K562 (cell line): ENCODE results near the gene MPI. TPM values are rescaled to one million over a fixed set of nuclear protein-coding genes. Genes with fewer than 3 reads are reported as not detected.

Source experiments
- ARHGAP35 ChIP-seq: fragments of 450-650 bp; IDR thresholded peaks from 2 replicates; pipeline ENCODE4 v1.6.1; 2018; ENCODE audit not compliant: partially characterized antibody
- CBX1 ChIP-seq: sonication (generic); IDR thresholded peaks from 2 replicates; pipeline ENCODE4 v1.6.1; 2016; ENCODE audit warnings: antibody characterized with exemption, low read depth, mild to moderate bottlenecking
- CEBPB ChIP-seq: fragments of 450-650 bp; IDR thresholded peaks from 2 replicates; pipeline ENCODE4 v1.6.1; 2016; ENCODE audit warnings: missing genetic modification characterization, missing compliant biosample characterization
- E2F8 ChIP-seq: fragments of 450-650 bp; IDR thresholded peaks from 2 replicates; pipeline ENCODE4 v1.7.1; 2018; ENCODE audit warnings: mild to moderate bottlenecking, low read depth; ENCODE audit not compliant: partially characterized antibody
- KDM4B ChIP-seq, 2 experiments: fragments of 450-650 bp in 1 of 2; sonication (generic) in 1 of 2; IDR thresholded peaks; 2 replicates each; pipeline ENCODE4 v1.6.1; 2016 to 2017; ENCODE audit warnings: borderline replicate concordance in 2 of 2, antibody characterized with exemption in 1 of 2, low read depth in 1 of 2, mild to moderate bottlenecking in 1 of 2
- MCM2 ChIP-seq: fragments of 450-650 bp; IDR thresholded peaks from 2 replicates; pipeline ENCODE4 v1.6.1; 2017; ENCODE audit warnings: low read depth, mild to moderate bottlenecking
- MTA2 ChIP-seq: fragments of 450-650 bp; IDR thresholded peaks from 2 replicates; pipeline ENCODE4 v1.6.1; 2016; ENCODE audit warnings: low read depth
- NFATC3 ChIP-seq: fragments of 450-650 bp; IDR thresholded peaks from 2 replicates; pipeline ENCODE4 v1.6.1; 2017; ENCODE audit warnings: mild to moderate bottlenecking
- NFIC ChIP-seq: fragments of 450-650 bp; IDR thresholded peaks from 2 replicates; pipeline ENCODE4 v1.6.1; 2017; ENCODE audit warnings: mild to moderate bottlenecking, inconsistent platforms
- RB1 ChIP-seq: fragments of 450-650 bp; IDR thresholded peaks from 2 replicates; pipeline ENCODE4 v1.6.1; 2017; ENCODE audit warnings: low read depth, mild to moderate bottlenecking
- SAFB2 ChIP-seq: fragments of 200-400 bp; formaldehyde crosslinking; IDR thresholded peaks from 2 replicates; pipeline ENCODE4 v1.6.1; 2018; ENCODE audit warnings: borderline replicate concordance, low read length, low read depth, moderate library complexity; ENCODE audit not compliant: severe bottlenecking
- U2AF2 ChIP-seq: fragments of 200-400 bp; formaldehyde crosslinking; optimal IDR thresholded peaks from 2 replicates; pipeline ENCODE3; 2017; ENCODE audit warnings: low read depth, mild to moderate bottlenecking, low read length
- UBTF ChIP-seq, 2 experiments: IDR thresholded peaks; 2 replicates each; pipeline ENCODE4 v1.6.1; 2012; ENCODE audit warnings: improper control_type of control experiment in 2 of 2, low read depth in 2 of 2, low read length in 2 of 2, borderline replicate concordance in 1 of 2
- ZNF354B ChIP-seq: fragments of 250-450 bp; sonication (Bioruptor Pico); IDR thresholded peaks from 2 replicates; pipeline ENCODE4 v1.4.0; 2020
- polyA plus RNA-seq, 8 experiments: library from polyadenylated mRNA; depleted of rRNA in 4 of 8; stranded (reverse) in 5 of 8; unstranded in 3 of 8; fragments of >200 nt; fragmentation: Nextera tagmentation in 2 of 8; fragmentation: Illumina TruSeq in 1 of 8; extraction: Ambion mirVana in 2 of 8; extraction: Trizol in 1 of 8; gene quantifications; 2 replicates each; pipeline versions ENCODE4 v1.2.1 to v1.2.3, GENCODE V29; 2011 to 2014; ENCODE audit warnings: inconsistent platforms in 1 of 8, missing spikeins in 1 of 8
- total RNA-seq, 7 experiments: library from RNA; depleted of rRNA in 6 of 7; stranded (reverse); fragments of >200 nt in 6 of 7; fragmentation: Illumina TruSeq in 2 of 7; extraction: Trizol in 2 of 7; gene quantifications; 2 replicates each; pipeline versions ENCODE4 v1.2.1 to v1.2.3, GENCODE V29; 2011 to 2021; ENCODE audit warnings: low replicate concordance in 1 of 7
- TF ChIP-seq, protein P1 (sequence below): fragments of 450-650 bp; conservative IDR thresholded peaks from 2 replicates; pipeline ENCODE4 v1.6.1; 2016; ENCODE audit warnings: missing genetic modification characterization, low read depth, mild to moderate bottlenecking, missing compliant biosample characterization, moderate library complexity
- TF ChIP-seq, protein P2 (sequence below): sonication (generic); formaldehyde crosslinking; IDR thresholded peaks from 2 replicates; pipeline ENCODE4 v1.8.1; 2023; ENCODE audit warnings: mild to moderate bottlenecking, missing genetic modification reagents

MPI gene
- total and polyA plus RNA-seq, 9 of the 15 experiments (the other 6 are each of a cell fraction or from before 2014, with no cell fraction given): 30.7 to 105 (median 40.5) TPM

GRCh38 chr15:74906450-74907162 is 16.8 kb downstream of the MPI start, which contains the start of gene FAM219B (continued):
- no peak for TF ChIP-seq NFATC3
- TF ChIP-seq MTA2: no peak
- no peak for TF ChIP-seq ZNF354B
- TF ChIP-seq, protein P1, sequence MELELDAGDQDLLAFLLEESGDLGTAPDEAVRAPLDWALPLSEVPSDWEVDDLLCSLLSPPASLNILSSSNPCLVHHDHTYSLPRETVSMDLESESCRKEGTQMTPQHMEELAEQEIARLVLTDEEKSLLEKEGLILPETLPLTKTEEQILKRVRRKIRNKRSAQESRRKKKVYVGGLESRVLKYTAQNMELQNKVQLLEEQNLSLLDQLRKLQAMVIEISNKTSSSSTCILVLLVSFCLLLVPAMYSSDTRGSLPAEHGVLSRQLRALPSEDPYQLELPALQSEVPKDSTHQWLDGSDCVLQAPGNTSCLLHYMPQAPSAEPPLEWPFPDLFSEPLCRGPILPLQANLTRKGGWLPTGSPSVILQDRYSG (tag): no peak
- TF ChIP-seq NFIC: 0 out of 2 replicates have a peak, but pooled peaks have one; percentile 13
- peak; percentile 80; the same call in 1 of the 2 replicates for TF ChIP-seq CBX1
- no peak for TF ChIP-seq E2F8
- TF ChIP-seq RB1: peak; percentile 84
- peak in 1 of 2 experiments; percentile 55; a peak in 2 of 4 replicates for TF ChIP-seq UBTF (IDR thresholded peaks at IDR 0.05; ENCODE audit: borderline replicate concordance in 1 of 2, low read depth in 2 of 2, low read length in 2 of 2)
- no peak for TF ChIP-seq ARHGAP35
- TF ChIP-seq U2AF2: no peak
- TF ChIP-seq CEBPB (tag): peak; percentile 89
- TF ChIP-seq MCM2: no peak
- TF ChIP-seq, protein P2, sequence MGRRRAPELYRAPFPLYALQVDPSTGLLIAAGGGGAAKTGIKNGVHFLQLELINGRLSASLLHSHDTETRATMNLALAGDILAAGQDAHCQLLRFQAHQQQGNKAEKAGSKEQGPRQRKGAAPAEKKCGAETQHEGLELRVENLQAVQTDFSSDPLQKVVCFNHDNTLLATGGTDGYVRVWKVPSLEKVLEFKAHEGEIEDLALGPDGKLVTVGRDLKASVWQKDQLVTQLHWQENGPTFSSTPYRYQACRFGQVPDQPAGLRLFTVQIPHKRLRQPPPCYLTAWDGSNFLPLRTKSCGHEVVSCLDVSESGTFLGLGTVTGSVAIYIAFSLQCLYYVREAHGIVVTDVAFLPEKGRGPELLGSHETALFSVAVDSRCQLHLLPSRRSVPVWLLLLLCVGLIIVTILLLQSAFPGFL: no peak
- no peak for TF ChIP-seq SAFB2
- TF ChIP-seq KDM4B (IDR thresholded peaks at IDR 0.05; ENCODE audit: borderline replicate concordance in 2 of 2, low read depth in 1 of 2): no peak
